ENCODE results near the gene PALM. TPM values are rescaled to one million over a fixed set of nuclear protein-coding genes. Genes with fewer than 3 reads are reported as not detected.

The PALM gene
- total and polyA plus RNA-seq, 2 experiments from 2014 or later: 22.1 to 27.2 TPM

- Histone ChIP-seq H3K4me1 (ENCODE audit: insufficient read depth) (no peaks in the 10 kb centered on the region), H2AFZ (no peak overlapping the region), H4K20me1 (ENCODE audit: insufficient read depth, poor library complexity, severe bottlenecking) (no peaks in the 10 kb centered on the region), H3K4me2 (no peak overlapping the region), H3K27ac (no peak overlapping the region), H3K36me3 (replicated peaks; ENCODE audit: insufficient read depth, low read depth) (no peaks in the 10 kb centered on the region), H3K4me3 (no peak overlapping the region), H3K9me2 (replicated peaks; ENCODE audit: insufficient read depth) (no peaks in the 10 kb centered on the region), H3K27me3 (no peaks in the 10 kb centered on the region), H3K9me3 (ENCODE audit: low read depth) (no peaks in the 10 kb centered on the region), H3K79me2 (no peaks in the 10 kb centered on the region)
- no peak for DNase-seq (ENCODE audit: low spot score)
- 91% methylated on average over 13 of the region's 17 CpGs for WGBS (ENCODE audit: low lambda C conversion rate, missing lambda C conversion rate)
- TF ChIP-seq EZH2 (IDR thresholded peaks at IDR 0.05; ENCODE audit: borderline replicate concordance) (no peak), EZH2phosphoT487 (IDR thresholded peaks at IDR 0.05; ENCODE audit: low read depth, severe bottlenecking, unreplicated experiment) (no peak)
- TF ChIP-seq, protein P1, sequence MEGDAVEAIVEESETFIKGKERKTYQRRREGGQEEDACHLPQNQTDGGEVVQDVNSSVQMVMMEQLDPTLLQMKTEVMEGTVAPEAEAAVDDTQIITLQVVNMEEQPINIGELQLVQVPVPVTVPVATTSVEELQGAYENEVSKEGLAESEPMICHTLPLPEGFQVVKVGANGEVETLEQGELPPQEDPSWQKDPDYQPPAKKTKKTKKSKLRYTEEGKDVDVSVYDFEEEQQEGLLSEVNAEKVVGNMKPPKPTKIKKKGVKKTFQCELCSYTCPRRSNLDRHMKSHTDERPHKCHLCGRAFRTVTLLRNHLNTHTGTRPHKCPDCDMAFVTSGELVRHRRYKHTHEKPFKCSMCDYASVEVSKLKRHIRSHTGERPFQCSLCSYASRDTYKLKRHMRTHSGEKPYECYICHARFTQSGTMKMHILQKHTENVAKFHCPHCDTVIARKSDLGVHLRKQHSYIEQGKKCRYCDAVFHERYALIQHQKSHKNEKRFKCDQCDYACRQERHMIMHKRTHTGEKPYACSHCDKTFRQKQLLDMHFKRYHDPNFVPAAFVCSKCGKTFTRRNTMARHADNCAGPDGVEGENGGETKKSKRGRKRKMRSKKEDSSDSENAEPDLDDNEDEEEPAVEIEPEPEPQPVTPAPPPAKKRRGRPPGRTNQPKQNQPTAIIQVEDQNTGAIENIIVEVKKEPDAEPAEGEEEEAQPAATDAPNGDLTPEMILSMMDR (IDR thresholded peaks at IDR 0.05; ENCODE audit: poor library complexity): no peak
Measured at GRCh38 chr19:688992-689391, 19.7 kb upstream of the PALM start.

DNA sequence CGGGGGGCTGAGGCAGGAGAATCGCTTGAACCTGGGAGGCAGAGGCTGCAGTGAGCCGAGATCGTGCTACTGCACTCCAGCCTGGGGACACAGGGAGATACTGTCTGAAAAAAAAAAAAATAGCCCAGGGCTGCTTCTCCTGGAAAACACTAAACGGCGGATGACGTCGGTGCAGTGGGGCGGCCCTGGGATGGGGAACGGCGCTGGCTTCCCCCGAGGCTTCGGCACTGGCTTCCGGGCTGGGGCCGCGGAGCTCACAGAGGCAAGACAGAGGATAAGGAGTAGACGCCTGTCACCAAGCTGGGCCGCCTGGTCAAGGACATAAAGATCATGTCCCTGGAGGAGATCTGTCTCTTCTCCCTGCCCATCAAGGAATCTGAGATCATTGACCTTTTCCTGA is 18.5 kb upstream of the PALM start:
- H3K27me3 ChIP-seq: no peaks in the 10 kb centered on the region
- H3K9me2 ChIP-seq (replicated peaks; ENCODE audit: insufficient read depth): no peaks in the 10 kb centered on the region
- H3K4me1 ChIP-seq (ENCODE audit: insufficient read depth): no peaks in the 10 kb centered on the region
- H2AFZ ChIP-seq: no peak overlapping the region
- H3K4me2 ChIP-seq: no peak overlapping the region
- no peaks in the 10 kb centered on the region for H3K9me3 ChIP-seq (ENCODE audit: low read depth)
- TF ChIP-seq EZH2phosphoT487 (IDR thresholded peaks at IDR 0.05; ENCODE audit: low read depth, severe bottlenecking, unreplicated experiment): no peak
- TF ChIP-seq, protein P1 (IDR thresholded peaks at IDR 0.05; ENCODE audit: poor library complexity): no peak
- no peak for TF ChIP-seq EZH2 (IDR thresholded peaks at IDR 0.05; ENCODE audit: borderline replicate concordance)
- no peak for DNase-seq (ENCODE audit: low spot score)
- 81% methylated on average over 18 of the region's 18 CpGs for WGBS (ENCODE audit: low lambda C conversion rate, missing lambda C conversion rate)
- no peaks in the 10 kb centered on the region for H4K20me1 ChIP-seq (ENCODE audit: insufficient read depth, poor library complexity, severe bottlenecking)
- no peak overlapping the region for H3K27ac ChIP-seq
- H3K36me3 ChIP-seq (replicated peaks; ENCODE audit: insufficient read depth, low read depth): no peaks in the 10 kb centered on the region
- no peak overlapping the region for H3K4me3 ChIP-seq
- no peaks in the 10 kb centered on the region for H3K79me2 ChIP-seq

- Histone ChIP-seq H3K27me3 (no peaks in the 10 kb centered on the region), H2AFZ (no peak overlapping the region), H3K4me2 (no peak overlapping the region), H3K36me3 (replicated peaks; ENCODE audit: insufficient read depth, low read depth) (no peaks in the 10 kb centered on the region), H3K9me2 (replicated peaks; ENCODE audit: insufficient read depth) (no peaks in the 10 kb centered on the region), H4K20me1 (ENCODE audit: insufficient read depth, poor library complexity, severe bottlenecking) (no peaks in the 10 kb centered on the region), H3K79me2 (no peaks in the 10 kb centered on the region), H3K4me1 (ENCODE audit: insufficient read depth) (no peaks in the 10 kb centered on the region), H3K4me3 (no peak overlapping the region), H3K9me3 (ENCODE audit: low read depth) (no peaks in the 10 kb centered on the region), H3K27ac (no peak overlapping the region)
- TF ChIP-seq EZH2phosphoT487 (IDR thresholded peaks at IDR 0.05; ENCODE audit: low read depth, severe bottlenecking, unreplicated experiment) (no peak), EZH2 (IDR thresholded peaks at IDR 0.05; ENCODE audit: borderline replicate concordance) (no peak)
- TF ChIP-seq, protein P1 (IDR thresholded peaks at IDR 0.05; ENCODE audit: poor library complexity): no peak
- 85% methylated on average over 31 of the region's 41 CpGs for WGBS (ENCODE audit: low lambda C conversion rate, missing lambda C conversion rate)
- no peak for DNase-seq (ENCODE audit: low spot score)
Measured at GRCh38 chr19:694481-695351, 14.0 kb upstream of the PALM start.
